ENCODE measurements around the gene DDX20. TPM values are rescaled to one million over a fixed set of nuclear protein-coding genes. Genes with fewer than 3 reads are reported as not detected.
A peak's percentile ranks its signal among the peaks of the same experiment; 100 is the strongest.

DDX20 gene
- total and polyA plus RNA-seq, 2 of the 8 experiments (the other 6 are each of a cell fraction or from before 2014, with no cell fraction given) = 7.5 to 24.7 TPM

DNA sequence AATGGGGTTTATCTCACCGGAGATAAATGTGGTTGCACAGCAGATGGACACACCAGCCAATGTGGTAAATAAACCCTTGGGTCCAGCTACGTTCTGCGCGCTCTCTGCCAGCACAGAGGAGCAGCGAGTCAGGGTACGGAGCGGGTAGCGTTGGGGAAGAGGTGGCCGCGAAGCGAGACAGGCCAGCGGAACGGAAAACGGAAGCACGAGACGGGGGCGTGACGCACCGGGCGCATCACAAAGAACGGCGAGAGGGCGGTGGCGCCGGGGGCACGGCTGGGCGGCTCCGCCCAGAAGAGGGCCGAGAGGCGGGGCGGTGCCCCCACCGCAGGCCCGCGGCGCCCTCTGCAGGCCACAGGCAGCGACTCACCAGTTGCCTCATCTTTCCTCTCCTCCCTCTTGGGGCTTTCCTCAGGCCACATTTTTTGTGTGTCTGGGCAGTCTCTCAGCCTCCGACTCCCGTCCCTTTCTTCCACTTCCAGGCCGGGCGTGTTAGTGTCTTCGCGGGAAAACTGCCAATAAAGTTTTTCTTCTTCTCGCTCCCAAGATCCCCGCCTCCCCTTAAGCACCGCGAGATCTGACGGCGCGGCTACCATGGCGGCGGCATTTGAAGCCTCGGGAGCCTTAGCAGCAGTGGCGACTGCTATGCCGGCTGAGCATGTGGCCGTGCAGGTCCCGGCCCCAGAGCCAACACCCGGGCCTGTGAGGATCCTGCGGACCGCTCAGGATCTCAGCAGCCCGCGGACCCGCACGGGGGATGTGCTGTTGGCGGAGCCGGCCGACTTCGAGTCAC lies at the start of gene DDX20 (continued):
- TF ChIP-seq TCF12 (IDR thresholded peaks at IDR 0.05; ENCODE audit: low read depth, low read length) (0 out of 2 replicates have a peak, but pooled peaks have one; percentile 36), RAD21 (IDR thresholded peaks at IDR 0.05 in 1 of 2, conservative IDR thresholded peaks at IDR 0.05 in 1 of 2; ENCODE audit: low read depth in 2 of 2, low read length in 2 of 2) (peak; percentile 65 to 66), GABPA (IDR thresholded peaks at IDR 0.05; ENCODE audit: borderline replicate concordance, insufficient read depth, low read length) (no peak), JUN (IDR thresholded peaks at IDR 0.05; ENCODE audit: low read depth, low read length) (no peak), TAF7 (optimal IDR thresholded peaks at IDR 0.05; ENCODE audit: borderline replicate concordance, low read depth, low read length) (peak; percentile 95), CHD1 (IDR thresholded peaks at IDR 0.05; ENCODE audit: low read depth, low read length) (no peak), POLR2A (IDR thresholded peaks at IDR 0.05; ENCODE audit: control extremely low read depth in 1 of 2, low read depth in 2 of 2, low read length in 2 of 2) (peak; percentile 78 to 91), ZNF274 (IDR thresholded peaks at IDR 0.05; ENCODE audit: borderline replicate concordance, extremely low read depth, low read length) (no peak), BACH1 (IDR thresholded peaks at IDR 0.05; ENCODE audit: low read length) (no peak), JUND (IDR thresholded peaks at IDR 0.05; ENCODE audit: low read length) (no peak; the same call in none of the 2 replicates), SIRT6 (IDR thresholded peaks at IDR 0.05; ENCODE audit: low read length) (no peak), NANOG (IDR thresholded peaks at IDR 0.05; ENCODE audit: insufficient read depth, low read depth, low read length, poor library complexity, severe bottlenecking) (no peak), KDM1A (IDR thresholded peaks at IDR 0.05; ENCODE audit: borderline replicate concordance, low read length) (no peak), NRF1 (IDR thresholded peaks at IDR 0.05; ENCODE audit: low read depth, low read length) (no peak), CEBPB (IDR thresholded peaks at IDR 0.05; ENCODE audit: low read depth, low read length) (peak; percentile 71), RBBP5 (IDR thresholded peaks at IDR 0.05; ENCODE audit: borderline replicate concordance, low read depth, low read length) (peak; percentile 58), SAP30 (IDR thresholded peaks at IDR 0.05; ENCODE audit: insufficient read depth, insufficient replicate concordance, low read length) (no peak), EGR1 (IDR thresholded peaks at IDR 0.05; ENCODE audit: borderline replicate concordance, low read depth, low read length) (0 out of 2 replicates have a peak, but pooled peaks have one; percentile 20), CBX8 (IDR thresholded peaks at IDR 0.05; ENCODE audit: borderline replicate concordance, low read depth, low read length) (no peak), HDAC2 (IDR thresholded peaks at IDR 0.05; ENCODE audit: borderline replicate concordance in 1 of 2, low read depth in 2 of 2, low read length in 2 of 2) (0 out of 4 replicates have a peak, but pooled peaks of 1 of the 2 experiments have one; percentile 47)
- TF ChIP-seq, protein P1, sequence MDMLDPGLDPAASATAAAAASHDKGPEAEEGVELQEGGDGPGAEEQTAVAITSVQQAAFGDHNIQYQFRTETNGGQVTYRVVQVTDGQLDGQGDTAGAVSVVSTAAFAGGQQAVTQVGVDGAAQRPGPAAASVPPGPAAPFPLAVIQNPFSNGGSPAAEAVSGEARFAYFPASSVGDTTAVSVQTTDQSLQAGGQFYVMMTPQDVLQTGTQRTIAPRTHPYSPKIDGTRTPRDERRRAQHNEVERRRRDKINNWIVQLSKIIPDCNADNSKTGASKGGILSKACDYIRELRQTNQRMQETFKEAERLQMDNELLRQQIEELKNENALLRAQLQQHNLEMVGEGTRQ (IDR thresholded peaks at IDR 0.05; ENCODE audit: low read length) = no peak
- TF ChIP-seq, protein P2, sequence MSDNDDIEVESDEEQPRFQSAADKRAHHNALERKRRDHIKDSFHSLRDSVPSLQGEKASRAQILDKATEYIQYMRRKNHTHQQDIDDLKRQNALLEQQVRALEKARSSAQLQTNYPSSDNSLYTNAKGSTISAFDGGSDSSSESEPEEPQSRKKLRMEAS (IDR thresholded peaks at IDR 0.05) = peak; percentile 81
